Nephron progenitor cell (in vitro differentiated cells): Measurements from ENCODE around the gene TERT.
"Not testable (repeated sequence)": the region's sequence is repeated elsewhere in the genome, so short reads cannot be mapped to it uniquely, and the experiment has no call there.

ENCODE experiments used
- DNase-seq: peaks from one replicate; pipeline ENCODE4 v3.0.0; 2021
- H3K27ac Mint-ChIP-seq: 2 replicates; pipeline ENCODE4 v1.8.0; 2021; ENCODE audit warnings: mild to moderate bottlenecking, moderate library complexity, mixed read lengths
- H3K27me3 Mint-ChIP-seq: 2 replicates; pipeline ENCODE4 v1.8.0; 2021; ENCODE audit warnings: mild to moderate bottlenecking, low read depth, mixed read lengths; ENCODE audit not compliant: poor library complexity
- H3K36me3 Mint-ChIP-seq: 2 replicates; pipeline ENCODE4 v1.8.0; 2021; ENCODE audit warnings: low read depth, mixed read lengths
- H3K4me1 Mint-ChIP-seq: 2 replicates; pipeline ENCODE4 v1.8.0; 2021; ENCODE audit warnings: mixed read lengths
- H3K4me3 Mint-ChIP-seq: 2 replicates; pipeline ENCODE4 v1.8.0; 2021; ENCODE audit warnings: mild to moderate bottlenecking, moderate library complexity, mixed read lengths
- H3K9me3 Mint-ChIP-seq: 2 replicates; pipeline ENCODE4 v1.8.0; 2021; ENCODE audit warnings: mild to moderate bottlenecking, moderate library complexity, mixed read lengths
- CTCF ChIP-seq: fragments of 200-600 bp; sonication (generic); IDR thresholded peaks from 2 replicates; pipeline ENCODE4 v1.5.0; 2021; ENCODE audit warnings: antibody characterized with exemption

TERT gene

DNA sequence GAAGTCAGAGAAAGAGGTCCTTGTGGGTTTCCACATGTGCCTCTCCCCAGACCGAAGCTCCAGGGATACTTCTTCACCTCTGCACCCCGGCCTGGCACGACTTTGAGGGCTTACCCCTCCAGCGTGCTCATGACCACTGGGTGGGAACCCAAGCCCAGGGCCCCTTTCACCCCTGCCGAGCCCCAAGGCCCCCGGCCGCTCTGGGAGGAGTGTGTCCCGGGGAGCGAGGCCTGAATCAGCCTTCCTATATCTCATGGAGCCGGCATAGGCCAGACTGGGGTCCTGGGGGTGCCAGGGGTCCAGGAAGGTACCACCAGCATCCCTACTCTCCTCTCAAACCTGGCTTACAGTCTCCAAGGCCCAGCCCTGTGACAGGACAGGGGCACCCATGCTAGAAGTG lies 17.1 kb downstream of the TERT start:
- peaks cover 5% of the 10 kb centered on the region for H3K27me3 Mint-ChIP-seq
- TF ChIP-seq CTCF = no peak
- peaks cover 9% of the 10 kb centered on the region for H3K36me3 Mint-ChIP-seq
- H3K4me3 Mint-ChIP-seq = no peak overlapping the region
- DNase-seq = no peak
- no peaks in the 10 kb centered on the region for H3K4me1 Mint-ChIP-seq
- H3K9me3 Mint-ChIP-seq = no peaks in the 10 kb centered on the region
- no peak overlapping the region for H3K27ac Mint-ChIP-seq

GRCh38 chr5:1277331-1277730 lies 17.5 kb downstream of the TERT start:
- no peak for TF ChIP-seq CTCF
- Mint-ChIP-seq H3K36me3 (peaks cover 9% of the 10 kb centered on the region), H3K27ac (no peak overlapping the region), H3K27me3 (peaks cover 5% of the 10 kb centered on the region), H3K9me3 (no peaks in the 10 kb centered on the region), H3K4me1 (no peaks in the 10 kb centered on the region), H3K4me3 (no peak overlapping the region)
- DNase-seq = no peak

DNA sequence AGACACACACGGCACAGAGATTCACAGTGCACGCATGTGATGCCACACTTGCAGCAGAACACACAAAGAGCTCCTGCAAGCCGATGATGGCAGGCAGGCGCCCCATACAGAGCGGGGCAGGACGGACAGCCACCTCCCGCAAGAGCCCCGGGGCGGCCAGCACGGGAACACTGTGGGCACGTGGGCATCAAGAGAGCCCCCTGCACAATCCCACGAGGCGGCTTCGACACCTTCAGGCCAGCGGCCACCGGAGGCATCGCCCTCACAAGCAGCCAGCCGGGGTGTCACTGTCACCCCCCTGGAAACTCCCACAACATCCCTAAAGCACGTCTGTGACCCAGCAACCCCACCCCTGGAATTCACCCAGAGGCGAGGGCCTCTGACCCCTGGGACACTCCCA lies 17.9 kb downstream of the TERT start:
- H3K27me3 Mint-ChIP-seq = peaks cover 5% of the 10 kb centered on the region
- peaks cover 9% of the 10 kb centered on the region for H3K36me3 Mint-ChIP-seq
- DNase-seq = no peak
- no peak overlapping the region for H3K4me3 Mint-ChIP-seq
- H3K27ac Mint-ChIP-seq = no peak overlapping the region
- no peaks in the 10 kb centered on the region for H3K4me1 Mint-ChIP-seq
- no peaks in the 10 kb centered on the region for H3K9me3 Mint-ChIP-seq
- no peak for TF ChIP-seq CTCF

DNA sequence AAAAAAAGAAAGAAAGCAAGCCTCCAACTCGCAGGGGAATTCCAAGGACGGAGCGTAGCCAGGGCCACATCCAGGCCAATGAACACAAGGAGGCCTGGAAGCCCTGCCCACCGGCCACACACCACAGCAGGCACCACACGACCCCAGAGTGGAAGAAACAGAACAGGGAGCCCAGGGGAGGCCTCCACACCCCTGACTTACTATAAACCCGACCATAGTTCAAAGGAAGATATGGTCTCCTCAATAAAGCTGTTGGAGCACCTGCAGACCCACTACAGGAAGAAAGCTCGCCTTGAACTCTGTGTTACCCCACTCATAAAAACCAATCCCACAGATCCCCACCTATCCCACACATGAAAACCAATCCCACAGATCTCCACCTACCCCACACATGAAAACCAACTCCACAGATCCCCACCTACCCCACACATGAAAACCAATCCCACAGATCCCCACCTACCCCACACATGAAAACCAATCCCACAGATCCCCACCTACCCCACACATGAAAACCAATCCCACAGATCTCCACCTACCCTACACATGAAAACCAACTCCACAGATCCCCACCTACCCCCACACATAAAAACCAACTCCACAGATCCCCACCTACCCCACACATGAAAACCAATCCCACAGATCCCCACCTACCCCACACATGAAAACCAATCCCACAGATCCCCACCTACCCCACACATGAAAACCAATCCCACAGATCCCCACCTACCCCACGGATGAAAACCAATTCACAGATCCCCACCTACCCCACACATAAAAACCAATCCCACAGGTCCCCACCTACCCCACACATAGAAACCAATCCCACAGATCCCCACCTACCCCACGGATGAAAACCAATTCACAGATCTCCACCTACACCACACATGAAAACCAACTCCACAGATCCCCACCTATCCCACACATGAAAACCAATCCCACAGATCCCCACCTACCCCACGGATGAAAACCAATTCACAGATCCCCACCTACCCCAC lies 19.2 kb downstream of the TERT start:
- H3K4me3 Mint-ChIP-seq, H3K4me1 Mint-ChIP-seq, H3K9me3 Mint-ChIP-seq: not testable (repeated sequence)

DNA sequence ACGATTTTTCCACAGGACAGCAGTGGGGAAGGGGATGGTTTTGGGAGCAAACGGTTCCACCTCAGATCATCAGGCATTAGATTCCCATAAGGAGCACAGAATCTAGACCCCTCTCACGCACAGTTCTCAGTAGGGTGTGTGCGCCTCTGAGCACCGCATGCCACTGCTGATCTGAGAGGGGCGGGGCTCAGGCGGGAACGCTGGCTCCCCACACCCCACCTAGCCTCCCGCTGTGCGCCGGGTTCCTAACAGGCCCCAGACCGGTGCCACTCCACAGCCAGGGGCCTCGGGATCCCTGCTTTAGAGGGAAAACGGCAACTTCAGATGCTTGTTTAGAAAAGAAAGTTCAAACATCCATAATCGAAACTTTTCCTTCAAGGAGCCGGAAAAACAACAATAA lies 20.4 kb downstream of the TERT start:
- Mint-ChIP-seq H3K4me1 (no peaks in the 10 kb centered on the region), H3K4me3 (no peak overlapping the region), H3K9me3 (no peaks in the 10 kb centered on the region), H3K27ac (no peak overlapping the region), H3K27me3 (peaks cover 7% of the 10 kb centered on the region), H3K36me3 (peaks cover 13% of the 10 kb centered on the region)
- TF ChIP-seq CTCF = no peak
- DNase-seq = no peak

More for the DNA sequence above, 19.2 kb downstream of the TERT start:
- H3K36me3 Mint-ChIP-seq, H3K27ac Mint-ChIP-seq, DNase-seq, H3K27me3 Mint-ChIP-seq: not testable (repeated sequence)

- DNase-seq = no peak
- Mint-ChIP-seq H3K9me3 (no peaks in the 10 kb centered on the region), H3K4me1 (no peaks in the 10 kb centered on the region), H3K27ac (no peak overlapping the region), H3K36me3 (peaks cover 11% of the 10 kb centered on the region), H3K27me3 (peaks cover 10% of the 10 kb centered on the region), H3K4me3 (no peak overlapping the region)
- TF ChIP-seq CTCF = no peak
Measured at GRCh38 chr5:1273745-1274144, 21.1 kb downstream of the TERT start.
